Activated T-cell treated with anti-CD3 and anti-CD28 coated beads for 1 hour (primary cell): Measurements from ENCODE around the gene RPL19.
"Not testable (repeated sequence)": the region's sequence is repeated elsewhere in the genome, so short reads cannot be mapped to it uniquely, and the experiment has no call there.

Source experiments
- DNase-seq: peaks from one replicate; pipeline ENCODE4 v3.0.0-alpha.2; 2020; ENCODE audit warnings: low read depth

Gene RPL19

GRCh38 chr17:39200070-39200879 is at the start of gene RPL19:
TSS of gene RPL19 (plus strand) at chr17:39200283. CDS start at chr17:39200345, 62 bp downstream.
- peak; percentile 72 for DNase-seq

DNA sequence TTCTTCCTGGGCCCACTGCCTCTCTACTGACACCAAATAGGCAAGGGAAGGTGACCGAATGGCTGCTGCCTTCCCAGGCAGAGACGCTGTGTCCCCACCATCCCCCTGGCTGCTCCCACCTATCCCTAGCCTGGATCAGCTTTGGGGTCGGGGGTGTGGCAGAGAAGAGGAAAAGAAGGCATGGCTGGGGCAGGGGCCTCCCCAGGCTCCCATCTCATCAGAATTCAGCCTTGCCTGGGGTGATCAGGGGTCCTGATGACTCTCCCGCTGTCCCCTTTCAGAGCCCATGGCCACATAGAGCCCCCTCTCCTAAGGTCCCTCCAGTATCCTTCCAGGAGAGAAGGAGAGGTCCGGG is 49.3 kb upstream of the RPL19 start:
- DNase-seq: no peak

GRCh38 chr17:39151150-39151942 is 48.7 kb upstream of the RPL19 start, which contains the start of gene PLXDC1:
TSS of gene PLXDC1 (minus strand) at chr17:39151637. CDS start at chr17:39151437, 200 bp downstream.
- DNase-seq: no peak

GRCh38 chr17:39151943-39152818 is 47.9 kb upstream of the RPL19 start:
- peak; percentile 19 for DNase-seq

DNA sequence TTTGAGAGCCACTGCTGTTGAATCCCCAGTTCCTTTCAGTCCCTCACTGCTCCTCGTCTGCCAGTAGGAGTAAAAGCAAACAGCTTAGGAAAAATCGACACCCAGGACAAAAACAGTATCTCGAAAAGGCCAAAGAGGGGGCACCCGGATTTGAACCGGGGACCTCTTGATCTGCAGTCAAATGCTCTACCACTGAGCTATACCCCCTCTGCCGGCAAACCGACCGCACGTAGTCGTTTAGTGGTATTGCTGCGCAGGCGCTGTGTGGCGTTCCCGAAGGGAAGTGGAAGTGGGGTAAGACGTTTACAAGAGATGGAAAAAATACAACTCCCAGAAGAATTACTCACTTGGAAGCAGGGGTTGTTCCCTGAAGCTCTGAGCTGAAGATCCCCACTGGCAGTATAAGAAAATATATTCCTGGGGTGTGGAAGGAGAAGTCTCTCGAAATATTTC is 46.5 kb upstream of the RPL19 start:
- peak; percentile 96 for DNase-seq

- DNase-seq: no peak
Measured at GRCh38 chr17:39155654-39156053, 44.4 kb upstream of the RPL19 start.

GRCh38 chr17:39156491-39156890 is 43.6 kb upstream of the RPL19 start:
- no peak for DNase-seq

DNA sequence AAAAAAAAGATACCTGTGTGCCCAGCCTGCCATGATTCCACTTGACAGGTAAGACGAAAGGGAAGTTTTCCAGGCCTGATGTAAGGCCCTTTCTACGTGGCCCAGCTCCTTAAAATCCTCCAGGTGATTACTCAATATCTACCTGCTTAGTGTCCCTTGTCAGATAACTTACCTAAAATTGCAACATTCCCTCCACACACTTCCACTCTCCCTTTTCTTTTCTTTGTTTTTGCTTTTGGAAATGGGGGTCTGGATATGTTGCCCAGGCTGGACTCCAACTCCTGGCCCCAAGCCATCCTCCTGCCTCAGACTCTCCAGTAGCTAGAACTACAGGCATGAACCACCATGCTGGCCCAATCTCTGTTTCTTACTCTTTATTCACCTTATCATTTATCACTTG is 41.5 kb upstream of the RPL19 start:
- DNase-seq: no peak

- DNase-seq: no peak
Measured at GRCh38 chr17:39161962-39162361, 38.1 kb upstream of the RPL19 start.

GRCh38 chr17:39164675-39165143 is 35.4 kb upstream of the RPL19 start:
- DNase-seq: peak; percentile 63

GRCh38 chr17:39165178-39165840 is 34.8 kb upstream of the RPL19 start:
- DNase-seq: no peak

DNA sequence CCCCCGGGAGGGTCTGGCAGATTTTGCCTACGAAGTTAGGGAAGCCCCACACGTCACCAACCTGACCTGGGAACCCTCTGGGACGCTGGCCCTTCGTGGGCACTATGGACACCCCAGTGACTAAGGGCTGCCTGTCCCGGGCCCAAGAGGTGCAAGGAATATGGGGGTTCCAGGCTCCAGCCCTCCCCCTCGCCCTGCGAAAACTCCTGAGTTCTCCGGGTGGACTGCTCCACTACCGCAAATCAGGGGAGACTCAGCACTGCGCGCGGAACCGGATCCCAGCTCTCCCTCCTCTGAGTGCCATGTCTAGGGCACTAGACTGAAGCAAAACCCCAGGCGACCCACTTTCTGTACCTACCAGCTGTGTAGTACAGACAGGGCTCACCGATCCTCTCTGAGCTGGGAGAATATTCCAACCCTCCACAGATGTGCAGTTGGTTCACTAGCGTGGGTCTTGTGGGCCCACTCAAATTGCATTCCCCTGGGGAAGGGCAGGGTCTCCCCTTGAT is 34.2 kb upstream of the RPL19 start, which contains the start of gene ARL5C:
ARL5C (minus strand) TSS at position 321 of the 509 bp plus-strand sequence. CDS start 401 bp downstream, outside the sequence.
- DNase-seq: no peak

GRCh38 chr17:39166437-39167335 is 33.4 kb upstream of the RPL19 start:
- no peak for DNase-seq

DNA sequence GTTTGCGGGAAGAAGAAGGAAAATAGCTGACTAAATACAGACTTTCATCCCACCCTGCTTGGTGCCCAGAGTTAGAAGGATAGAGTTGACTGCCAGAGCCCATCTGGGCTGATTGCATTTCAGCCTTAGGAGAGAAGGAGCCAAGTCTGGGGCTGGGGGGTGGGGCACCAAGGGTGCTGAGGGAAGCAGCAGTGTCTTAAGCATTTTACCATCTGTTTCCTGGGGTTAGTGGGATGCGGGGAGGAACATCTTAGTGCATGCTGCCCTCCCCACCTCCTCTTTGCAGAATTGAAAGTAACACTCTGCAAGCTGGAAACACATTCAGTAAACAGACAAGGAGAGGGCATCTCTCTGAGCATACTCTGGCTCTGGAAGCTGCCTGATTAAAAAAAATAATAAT is 32.6 kb upstream of the RPL19 start:
- DNase-seq: no peak

DNA sequence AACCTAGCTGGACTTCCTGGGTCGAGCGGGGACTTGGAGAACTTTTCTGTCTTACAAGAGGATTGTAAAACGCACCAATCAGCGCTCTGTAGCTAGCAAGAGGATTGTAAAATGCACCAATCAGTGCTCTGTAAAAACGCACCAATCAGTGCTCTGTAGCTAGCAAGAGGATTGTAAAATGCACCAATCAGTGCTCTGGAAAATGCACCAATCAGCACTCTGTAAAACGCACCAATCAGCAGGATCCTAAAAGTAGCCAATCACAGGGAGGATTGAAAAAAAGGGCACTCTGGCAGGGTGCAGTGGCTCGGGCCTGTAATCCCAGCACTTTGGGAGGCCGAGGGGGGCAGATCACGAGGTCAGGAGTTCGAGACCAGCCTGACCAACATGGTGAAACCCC is 31.6 kb upstream of the RPL19 start:
- not testable (repeated sequence) for DNase-seq

- DNase-seq: no peak
Measured at GRCh38 chr17:39169101-39169500, 31.0 kb upstream of the RPL19 start.

- DNase-seq: no peak
Measured at GRCh38 chr17:39169518-39169917, 30.6 kb upstream of the RPL19 start.

- DNase-seq: no peak
Measured at GRCh38 chr17:39170109-39170508, 30.0 kb upstream of the RPL19 start.

DNA sequence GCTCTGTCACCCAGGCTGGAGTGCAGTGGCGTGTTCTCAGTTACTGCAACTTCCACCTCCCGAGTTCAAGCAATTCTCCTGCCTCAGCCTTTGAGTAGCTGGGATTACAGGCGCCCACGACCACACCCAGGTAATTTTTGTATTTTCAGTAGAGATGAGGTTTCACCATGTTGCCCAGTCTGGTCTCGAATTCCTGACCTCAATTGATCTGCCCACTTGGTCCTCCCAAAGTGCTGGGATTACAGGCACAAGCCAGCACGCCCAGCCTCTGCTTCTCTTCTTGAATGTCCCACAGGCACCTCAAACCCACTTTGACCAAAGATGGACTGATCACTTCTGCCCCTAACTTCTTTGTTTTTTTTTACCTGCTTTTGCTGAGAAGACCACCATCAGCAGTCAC is 29.5 kb upstream of the RPL19 start:
- no peak for DNase-seq

DNA sequence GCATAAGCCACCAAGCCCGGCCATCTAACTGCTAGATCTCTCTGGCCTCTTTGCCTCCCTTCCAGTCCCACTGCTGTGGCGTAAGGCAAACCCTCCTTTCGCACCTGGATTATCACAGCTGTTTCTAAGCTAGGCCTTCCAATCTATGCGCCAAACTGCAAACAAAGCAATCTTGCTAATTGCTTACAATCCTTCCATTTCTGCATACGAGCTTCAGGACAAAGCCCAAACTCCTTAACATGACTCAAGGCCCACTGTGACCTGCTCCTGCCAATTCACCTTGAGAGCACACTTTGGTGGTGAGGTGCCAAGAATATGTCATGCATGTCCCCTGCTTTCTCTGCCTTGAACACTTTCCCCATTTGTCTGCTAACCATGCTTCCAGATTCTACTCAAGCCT is 28.1 kb upstream of the RPL19 start:
- DNase-seq: no peak
